Kidney epithelial cell (primary cell): Measurements from ENCODE around the gene LHB. TPM values are rescaled to one million over a fixed set of nuclear protein-coding genes. Genes with fewer than 3 reads are reported as not detected.
"Not testable (repeated sequence)": the region's sequence is repeated elsewhere in the genome, so short reads cannot be mapped to it uniquely, and the experiment has no call there.

ENCODE experiments used
- DNase-seq: peaks from one replicate; pipeline ENCODE4 v3.0.0-alpha.2; 2010; ENCODE audit warnings: low read depth
- H3K27me3 ChIP-seq: 2 replicates; pipeline ENCODE4 v1.6.0; 2011; ENCODE audit warnings: low read length; ENCODE audit not compliant: control insufficient read depth, insufficient read depth
- H3K36me3 ChIP-seq: 2 replicates; pipeline ENCODE4 v1.5.1; 2011; ENCODE audit warnings: low read length; ENCODE audit not compliant: control insufficient read depth, insufficient read depth
- H3K4me3 ChIP-seq: 2 replicates; pipeline ENCODE4 v1.5.1; 2011; ENCODE audit warnings: low read depth, mild to moderate bottlenecking, control low read depth, low read length
- total RNA-seq: library from RNA; depleted of rRNA; stranded (reverse); fragments of >200 nt; gene quantifications from 2 replicates; pipeline ENCODE4 v1.2.3, GENCODE V29; 2015
- TF ChIP-seq, protein P1 (sequence below): IDR thresholded peaks from 2 replicates; pipeline ENCODE4 v1.5.1; 2011; ENCODE audit warnings: mild to moderate bottlenecking, moderate library complexity, low read length, control low read depth, inconsistent platforms; ENCODE audit not compliant: insufficient read depth, poor library complexity, severe bottlenecking

LHB gene
- total RNA-seq, 1 donor from 2014 or later = 8.2 TPM

- H3K36me3 ChIP-seq, H3K27me3 ChIP-seq, DNase-seq, H3K4me3 ChIP-seq: not testable (repeated sequence)
Observed at GRCh38 chr19:49028686-49029085, 11.8 kb upstream of the LHB start.

GRCh38 chr19:49025599-49025998 is 8.7 kb upstream of the LHB start:
- DNase-seq, H3K27me3 ChIP-seq, H3K36me3 ChIP-seq, H3K4me3 ChIP-seq: not testable (repeated sequence)

DNA sequence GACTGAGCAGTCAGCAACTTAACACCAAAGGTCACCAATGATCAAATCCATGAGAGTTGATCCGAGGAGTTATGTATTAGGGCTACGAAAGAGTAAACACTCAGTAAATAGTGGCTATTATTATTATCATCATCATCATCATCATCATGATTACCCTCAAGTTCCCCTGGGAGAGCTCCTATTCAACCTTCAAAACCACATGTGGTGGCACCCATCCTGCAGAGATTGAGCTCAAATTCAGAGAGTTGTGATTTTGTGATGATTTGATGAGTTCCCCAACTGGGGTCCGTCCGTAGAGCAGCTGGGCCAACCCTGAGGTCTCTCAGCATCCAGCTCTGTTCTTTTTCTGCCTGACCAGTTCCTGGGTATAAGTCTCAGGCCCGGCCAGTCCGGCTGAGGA is 8.2 kb upstream of the LHB start:
- not testable (repeated sequence) for H3K27me3 ChIP-seq, H3K4me3 ChIP-seq, H3K36me3 ChIP-seq, DNase-seq

- not testable (repeated sequence) for H3K4me3 ChIP-seq, H3K36me3 ChIP-seq, H3K27me3 ChIP-seq, DNase-seq
Observed at GRCh38 chr19:49024233-49024632, 7.3 kb upstream of the LHB start, which contains the start of gene CGB3. Gene CGB3 (minus strand): TSS chr19:49024333. CDS start chr19:49023971, 362 bp downstream.

- Histone ChIP-seq H3K4me3 (no peak overlapping the region), H3K27me3 (no peaks in the 10 kb centered on the region), H3K36me3 (no peaks in the 10 kb centered on the region)
- DNase-seq = no peak
- TF ChIP-seq, protein P1, sequence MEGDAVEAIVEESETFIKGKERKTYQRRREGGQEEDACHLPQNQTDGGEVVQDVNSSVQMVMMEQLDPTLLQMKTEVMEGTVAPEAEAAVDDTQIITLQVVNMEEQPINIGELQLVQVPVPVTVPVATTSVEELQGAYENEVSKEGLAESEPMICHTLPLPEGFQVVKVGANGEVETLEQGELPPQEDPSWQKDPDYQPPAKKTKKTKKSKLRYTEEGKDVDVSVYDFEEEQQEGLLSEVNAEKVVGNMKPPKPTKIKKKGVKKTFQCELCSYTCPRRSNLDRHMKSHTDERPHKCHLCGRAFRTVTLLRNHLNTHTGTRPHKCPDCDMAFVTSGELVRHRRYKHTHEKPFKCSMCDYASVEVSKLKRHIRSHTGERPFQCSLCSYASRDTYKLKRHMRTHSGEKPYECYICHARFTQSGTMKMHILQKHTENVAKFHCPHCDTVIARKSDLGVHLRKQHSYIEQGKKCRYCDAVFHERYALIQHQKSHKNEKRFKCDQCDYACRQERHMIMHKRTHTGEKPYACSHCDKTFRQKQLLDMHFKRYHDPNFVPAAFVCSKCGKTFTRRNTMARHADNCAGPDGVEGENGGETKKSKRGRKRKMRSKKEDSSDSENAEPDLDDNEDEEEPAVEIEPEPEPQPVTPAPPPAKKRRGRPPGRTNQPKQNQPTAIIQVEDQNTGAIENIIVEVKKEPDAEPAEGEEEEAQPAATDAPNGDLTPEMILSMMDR = no peak
Observed at GRCh38 chr19:49022116-49022515, 5.2 kb upstream of the LHB start.

DNA sequence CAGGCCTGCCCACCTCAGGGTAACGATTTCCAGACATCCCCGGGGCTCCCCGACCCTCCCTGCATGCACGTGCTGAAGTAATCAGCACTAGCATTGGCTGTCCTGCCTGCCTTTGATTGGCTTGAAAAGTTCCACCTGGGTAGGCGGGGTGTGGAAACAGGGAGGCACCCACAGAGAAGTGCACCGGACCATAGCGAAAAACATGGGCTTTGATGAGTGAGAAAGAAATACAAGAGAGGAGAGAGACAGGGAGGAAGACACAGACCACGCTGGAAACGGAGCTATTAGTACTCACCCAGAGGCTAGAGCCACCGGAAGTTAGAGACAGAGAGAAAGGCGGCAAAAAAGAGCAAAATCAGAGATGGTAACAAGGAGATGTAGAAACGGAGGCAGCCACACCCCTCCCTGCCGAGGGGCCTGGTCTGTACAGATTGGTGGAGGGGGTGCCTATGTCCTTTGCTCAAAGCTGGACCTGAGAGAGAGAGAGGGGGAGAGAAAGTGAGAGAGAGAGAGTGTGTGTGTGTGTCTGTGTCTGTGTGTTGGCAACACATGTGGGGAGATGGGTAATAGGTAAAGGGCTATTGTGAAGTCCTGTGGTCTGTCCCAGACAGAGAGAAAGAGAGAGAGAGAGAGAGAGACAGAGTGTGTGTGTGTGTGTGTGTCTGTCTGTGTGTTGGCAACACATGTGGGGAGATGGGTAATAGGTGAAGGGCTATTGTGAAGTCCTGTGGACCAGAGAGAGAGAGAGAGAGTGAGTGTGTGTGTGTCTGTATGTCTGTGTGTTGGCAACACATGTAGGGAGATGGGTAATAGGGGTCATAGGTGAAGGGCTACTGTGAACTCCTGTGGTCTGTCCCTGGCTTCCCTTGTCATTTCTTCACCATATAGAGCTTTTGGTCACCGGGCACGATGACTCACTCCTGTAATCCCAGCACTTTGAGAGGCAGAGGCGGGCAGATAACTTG is 4.3 kb upstream of the LHB start:
- Histone ChIP-seq H3K4me3 (no peak overlapping the region), H3K27me3 (no peaks in the 10 kb centered on the region), H3K36me3 (no peaks in the 10 kb centered on the region)
- TF ChIP-seq, protein P1 = no peak
- no peak for DNase-seq

- TF ChIP-seq, protein P1 = no peak
- Histone ChIP-seq H3K4me3 (no peak overlapping the region), H3K27me3 (no peaks in the 10 kb centered on the region), H3K36me3 (no peaks in the 10 kb centered on the region)
- no peak for DNase-seq
Observed at GRCh38 chr19:49020342-49020741, 3.5 kb upstream of the LHB start.

- no peak for DNase-seq
- no peaks in the 10 kb centered on the region for H3K27me3 ChIP-seq
- TF ChIP-seq, protein P1 = peak; percentile 31
- H3K4me3 ChIP-seq = peak overlapping the region; percentile 23
- no peaks in the 10 kb centered on the region for H3K36me3 ChIP-seq
Observed at GRCh38 chr19:49019242-49019932, 2.5 kb upstream of the LHB start.

DNA sequence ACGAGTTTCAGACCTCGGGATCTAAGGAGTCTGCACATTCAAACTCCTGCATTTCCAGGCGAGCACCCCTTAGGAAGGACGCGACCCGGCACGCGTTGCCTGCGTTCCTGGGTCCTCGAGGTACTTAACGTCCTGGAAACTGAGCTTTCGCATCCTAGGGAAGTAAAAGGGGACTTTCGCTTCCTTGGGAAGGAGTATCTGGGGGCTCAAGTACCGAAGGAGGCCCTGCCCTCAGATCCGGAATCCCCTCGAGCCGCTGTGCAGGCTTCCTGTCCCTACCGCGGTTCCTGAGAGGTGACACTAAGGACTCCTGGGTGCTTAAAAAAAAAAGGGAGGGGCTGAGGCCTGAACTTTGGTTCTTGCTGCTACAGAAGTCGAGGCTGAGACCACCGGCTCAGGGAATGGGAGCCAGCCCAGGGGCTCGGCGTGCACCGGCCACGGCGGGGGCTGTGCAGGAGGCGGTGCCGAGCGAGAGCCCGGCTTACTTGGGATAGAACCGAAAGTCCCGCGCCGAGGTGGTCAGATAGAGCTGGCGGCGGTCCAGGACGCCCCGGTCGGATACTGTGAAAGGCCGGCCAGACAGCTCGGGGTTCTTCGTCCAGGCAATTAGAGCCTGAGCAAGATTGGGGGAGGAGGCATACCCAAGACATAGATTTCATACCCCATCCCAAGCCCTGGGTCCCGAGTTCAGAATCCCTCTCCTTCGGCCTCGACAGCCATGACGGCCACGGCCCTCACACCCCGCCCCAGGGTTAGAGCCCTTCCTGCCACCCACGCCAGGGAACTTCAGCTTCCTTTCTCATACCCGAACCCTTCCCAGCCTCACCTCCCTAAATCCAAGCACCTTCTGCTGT is 1.7 kb upstream of the LHB start:
- DNase-seq, H3K27me3 ChIP-seq, H3K36me3 ChIP-seq, H3K4me3 ChIP-seq: not testable (repeated sequence)
